A673 (cell line): ENCODE results near the gene CMTM3.

Source experiments
- EZH2 ChIP-seq: fragments of 200-600 bp; sonication (generic); IDR thresholded peaks from 2 replicates; pipeline ENCODE4 v1.6.1; 2017; ENCODE audit warnings: borderline replicate concordance, low read depth, mild to moderate bottlenecking, mixed read lengths, antibody characterized with exemption, low read length; ENCODE audit not compliant: poor library complexity, severe bottlenecking
- TF ChIP-seq, protein P1 (sequence below): fragments of 300-800, 200-600 bp; sonication (generic); conservative IDR thresholded peaks from 2 replicates; pipeline ENCODE4 v1.5.1; 2017; ENCODE audit warnings: low read depth, mild to moderate bottlenecking, antibody characterized with exemption, low read length, moderate library complexity, mixed read lengths

DNA sequence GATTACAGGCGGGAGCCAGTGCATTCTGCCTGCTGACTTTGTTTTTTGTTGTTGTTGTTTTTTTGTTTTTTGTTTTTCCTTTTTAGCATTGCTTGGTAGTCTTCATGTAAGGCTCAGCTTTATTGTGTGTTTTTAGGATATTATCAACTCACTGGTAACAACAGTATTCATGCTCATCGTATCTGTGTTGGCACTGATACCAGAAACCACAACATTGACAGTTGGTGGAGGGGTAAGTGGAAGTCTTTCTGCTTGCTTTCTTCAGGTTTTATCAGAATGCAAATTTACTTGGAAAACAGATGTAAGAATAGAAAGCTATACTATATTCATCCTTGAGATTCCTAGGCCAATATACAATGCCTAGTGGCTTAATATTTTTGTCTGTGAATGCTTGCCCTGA, 41.5 kb upstream of the CMTM3 start:
- TF ChIP-seq, protein P1, sequence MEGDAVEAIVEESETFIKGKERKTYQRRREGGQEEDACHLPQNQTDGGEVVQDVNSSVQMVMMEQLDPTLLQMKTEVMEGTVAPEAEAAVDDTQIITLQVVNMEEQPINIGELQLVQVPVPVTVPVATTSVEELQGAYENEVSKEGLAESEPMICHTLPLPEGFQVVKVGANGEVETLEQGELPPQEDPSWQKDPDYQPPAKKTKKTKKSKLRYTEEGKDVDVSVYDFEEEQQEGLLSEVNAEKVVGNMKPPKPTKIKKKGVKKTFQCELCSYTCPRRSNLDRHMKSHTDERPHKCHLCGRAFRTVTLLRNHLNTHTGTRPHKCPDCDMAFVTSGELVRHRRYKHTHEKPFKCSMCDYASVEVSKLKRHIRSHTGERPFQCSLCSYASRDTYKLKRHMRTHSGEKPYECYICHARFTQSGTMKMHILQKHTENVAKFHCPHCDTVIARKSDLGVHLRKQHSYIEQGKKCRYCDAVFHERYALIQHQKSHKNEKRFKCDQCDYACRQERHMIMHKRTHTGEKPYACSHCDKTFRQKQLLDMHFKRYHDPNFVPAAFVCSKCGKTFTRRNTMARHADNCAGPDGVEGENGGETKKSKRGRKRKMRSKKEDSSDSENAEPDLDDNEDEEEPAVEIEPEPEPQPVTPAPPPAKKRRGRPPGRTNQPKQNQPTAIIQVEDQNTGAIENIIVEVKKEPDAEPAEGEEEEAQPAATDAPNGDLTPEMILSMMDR = no peak
- TF ChIP-seq EZH2 = no peak
